Measurements from ENCODE around the gene MCM5.
"Not testable (repeated sequence)": the region's sequence is repeated elsewhere in the genome, so short reads cannot be mapped to it uniquely, and the experiment has no call there.

MCM5 gene

GRCh38 chr22:35425971-35426800, 26.2 kb downstream of the MCM5 start:
- DNase-seq (ENCODE audit: extremely low spot score, insufficient read length, low read depth) (no peak), FAIRE-seq (no peak)

DNA sequence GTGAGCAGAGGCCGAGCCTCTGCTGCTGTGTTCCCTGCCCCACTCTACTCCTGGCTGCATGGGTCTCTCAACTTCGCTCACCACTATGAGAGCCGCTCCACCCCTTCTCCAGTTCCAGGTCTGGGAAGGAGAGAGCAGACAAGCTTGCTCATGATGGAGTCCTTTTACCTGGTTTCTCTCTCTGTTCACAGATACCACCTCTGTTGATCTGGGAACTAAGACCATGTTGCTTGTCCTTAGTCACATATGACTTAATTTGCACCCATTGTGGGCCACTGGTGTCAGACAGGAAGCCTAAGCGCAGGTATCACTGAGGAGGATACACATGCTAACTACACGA, 26.8 kb downstream of the MCM5 start:
- no peak for FAIRE-seq

DNA sequence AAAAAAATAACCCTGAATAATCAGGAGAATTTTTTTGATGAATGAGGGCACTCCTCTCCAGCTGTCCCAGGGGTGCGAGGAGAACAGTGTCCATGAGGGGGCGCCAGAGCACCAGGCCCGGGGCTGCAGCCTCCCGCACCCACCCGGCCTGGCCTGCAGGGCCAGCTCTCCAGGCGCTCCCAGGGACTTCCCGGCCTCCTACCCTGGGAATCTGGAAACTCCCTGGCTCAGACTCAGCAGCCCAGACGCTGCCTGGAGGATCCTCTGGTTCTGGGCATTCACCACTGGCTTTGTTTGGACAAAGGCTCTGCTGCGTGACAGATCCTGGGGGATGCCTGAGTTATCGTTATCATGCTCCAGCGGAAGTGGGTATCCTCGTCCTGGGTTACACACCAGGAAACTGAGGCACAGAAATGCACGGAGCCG, 31.0 kb downstream of the MCM5 start:
- peak; percentile 32 for DNase-seq (ENCODE audit: extremely low spot score, insufficient read length, low read depth)
- FAIRE-seq, result peak; percentile 29

More for the DNA sequence above, 26.8 kb downstream of the MCM5 start:
- no peak for DNase-seq (ENCODE audit: extremely low spot score, insufficient read length, low read depth)

DNA sequence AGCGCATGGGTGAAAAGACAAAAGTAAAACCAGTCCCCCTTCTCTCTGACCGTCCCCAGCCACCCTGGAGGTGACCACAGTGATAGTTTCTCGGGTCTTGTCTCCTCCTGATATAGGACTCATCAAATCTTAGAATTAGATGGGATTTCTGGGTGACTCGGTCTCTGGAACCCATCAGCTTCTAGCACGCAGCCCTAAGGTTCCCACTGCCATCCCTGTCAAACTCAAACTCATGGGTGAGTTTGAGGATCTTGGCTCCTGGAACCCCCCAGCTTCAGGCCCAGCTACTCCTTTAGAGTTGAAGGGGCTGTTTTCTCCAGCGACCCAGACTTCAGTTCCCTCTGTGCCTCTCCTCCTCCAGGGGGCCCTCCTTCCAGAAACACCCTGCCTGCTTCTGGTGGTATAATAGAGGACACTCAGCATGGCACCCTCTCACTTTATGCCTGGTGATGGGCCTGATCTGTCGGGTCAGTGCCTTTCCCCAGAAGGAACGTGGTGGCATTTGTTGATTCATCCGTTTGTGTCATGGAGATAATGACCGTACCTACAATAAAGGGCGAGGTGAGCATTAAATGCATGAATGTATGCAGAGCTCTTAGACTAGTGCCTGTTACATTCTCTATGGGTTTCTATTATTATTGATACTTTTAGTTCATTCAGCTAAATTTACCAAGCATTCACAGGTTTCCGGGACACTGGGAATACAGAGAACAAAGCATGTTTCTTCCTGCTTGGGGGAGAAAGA, 31.7 kb downstream of the MCM5 start:
- no peak for FAIRE-seq

DNA sequence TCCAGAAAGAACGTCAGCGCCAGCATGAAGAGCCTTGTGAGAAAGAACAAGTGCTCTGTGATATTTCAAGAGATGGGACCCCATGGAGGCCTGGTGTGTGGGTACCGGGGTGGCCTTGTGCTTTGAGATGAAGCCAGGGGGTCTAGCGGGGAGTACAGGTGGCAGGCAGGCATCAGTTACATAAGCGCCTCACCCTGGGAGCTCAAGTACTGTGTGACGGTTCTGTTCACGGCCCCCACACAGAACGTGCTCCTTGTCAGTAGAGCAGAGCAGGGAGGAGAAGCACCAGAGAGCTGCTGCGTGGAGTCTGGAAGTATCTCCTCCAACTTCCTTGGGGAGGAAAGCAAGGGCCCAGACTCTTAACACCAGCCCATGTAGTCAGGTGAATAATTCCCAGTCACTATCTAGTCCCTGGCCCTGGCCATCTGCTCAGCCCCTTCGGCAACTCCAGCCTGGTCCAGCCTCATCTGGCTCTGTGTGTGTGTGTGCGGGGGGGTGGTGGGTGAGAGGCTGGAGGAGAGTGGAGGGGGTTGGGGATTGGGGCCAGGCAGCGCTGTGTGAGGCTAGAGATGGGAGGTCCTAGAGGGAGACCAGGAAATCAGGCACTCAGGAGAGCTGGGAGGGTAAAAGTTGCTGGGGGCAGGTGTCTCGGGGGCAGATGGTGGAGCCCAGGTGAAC, 32.4 kb downstream of the MCM5 start:
- FAIRE-seq (no peak), DNase-seq (ENCODE audit: extremely low spot score, insufficient read length, low read depth) (no peak)

More for the DNA sequence above, 31.7 kb downstream of the MCM5 start:
- DNase-seq (ENCODE audit: extremely low spot score, insufficient read length, low read depth), result no peak

DNA sequence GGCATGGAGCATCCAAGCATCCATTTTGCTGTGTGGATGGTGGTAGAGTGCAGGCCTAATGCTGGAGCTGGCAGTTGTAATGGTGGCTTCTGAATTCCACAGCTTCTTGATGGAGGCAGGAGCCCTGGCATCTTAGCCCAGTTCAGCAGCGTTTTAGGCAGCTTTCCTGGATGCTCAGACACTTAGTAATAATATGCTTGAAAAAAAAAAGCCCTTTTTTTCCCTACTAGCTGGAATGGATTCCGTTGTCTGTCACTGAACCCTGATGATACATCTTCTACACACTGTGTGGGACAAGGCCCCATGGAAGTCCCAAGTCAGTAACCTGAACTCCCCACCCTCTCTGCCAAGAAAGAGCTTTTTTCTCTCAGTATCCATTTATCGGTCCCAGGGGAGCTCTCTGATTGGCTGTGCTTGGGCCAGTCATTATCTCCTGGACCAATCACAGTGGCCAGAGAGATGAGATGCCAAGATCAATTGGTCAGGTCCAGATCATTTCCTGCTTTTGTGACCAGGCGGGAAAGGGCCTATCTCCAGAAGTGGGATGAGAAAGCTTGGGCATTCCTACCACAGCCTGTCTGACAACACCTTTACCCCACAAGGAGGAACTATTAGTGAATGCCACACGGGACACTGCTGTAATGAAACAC, 34.2 kb downstream of the MCM5 start:
- DNase-seq (ENCODE audit: extremely low spot score, insufficient read length, low read depth) (no peak), FAIRE-seq (no peak)

DNA sequence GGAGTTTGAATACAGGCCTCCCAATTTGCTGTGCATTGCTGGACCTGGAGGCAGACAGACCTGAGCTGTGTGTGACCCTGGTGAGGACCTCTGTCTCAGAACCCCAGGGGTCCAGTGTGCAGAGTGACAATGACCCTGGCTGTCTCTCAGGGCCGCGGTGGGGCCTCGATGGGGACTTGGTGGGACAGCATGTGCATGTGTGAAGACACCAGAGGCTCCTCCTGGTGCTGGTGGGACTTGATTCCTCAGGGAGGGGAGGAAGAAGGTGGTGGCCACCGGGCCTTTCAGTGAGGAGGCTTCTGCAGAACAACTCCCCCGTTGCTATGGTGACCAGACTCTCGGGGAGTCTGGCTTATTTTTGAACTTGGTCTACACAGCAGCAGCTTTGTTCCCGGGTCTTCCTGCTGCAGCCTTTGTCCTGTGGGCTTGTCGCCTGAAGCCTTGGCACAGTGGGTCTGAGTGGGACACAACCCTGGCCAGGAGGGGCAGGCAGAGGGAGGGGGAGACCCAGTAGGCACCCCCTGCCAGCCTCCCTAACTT, 35.3 kb downstream of the MCM5 start:
- no peak for DNase-seq (ENCODE audit: extremely low spot score, insufficient read length, low read depth)
- no peak for FAIRE-seq

- DNase-seq (ENCODE audit: extremely low spot score, insufficient read length, low read depth), result no peak
- no peak for FAIRE-seq
These were observed 36.5 kb downstream of the MCM5 start for GRCh38 chr22:35436421-35436820.

DNA sequence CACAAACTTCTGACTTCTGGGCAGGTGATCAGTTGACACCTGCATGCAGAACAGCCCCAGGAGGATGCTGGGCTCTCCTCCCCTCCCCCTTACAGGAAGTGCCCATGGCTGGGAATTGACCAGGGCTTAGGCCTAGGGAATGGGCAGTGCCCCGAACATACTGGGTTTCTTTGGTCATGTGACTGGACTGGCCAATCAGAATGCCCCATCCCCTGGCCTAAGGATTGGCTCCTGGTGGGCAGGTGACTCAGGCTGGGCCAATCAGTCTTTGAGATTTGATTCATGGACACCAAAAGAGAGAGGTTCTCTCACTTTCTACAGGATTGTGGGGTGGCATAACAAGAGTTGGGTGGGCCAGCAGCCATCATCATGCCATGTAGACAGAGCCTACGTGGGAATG, 37.1 kb downstream of the MCM5 start:
- no peak for FAIRE-seq
- DNase-seq (ENCODE audit: extremely low spot score, insufficient read length, low read depth), result no peak

- DNase-seq (ENCODE audit: extremely low spot score, insufficient read length, low read depth); FAIRE-seq: not testable (repeated sequence)
These were observed 38.9 kb downstream of the MCM5 start for GRCh38 chr22:35438673-35439364.

- DNase-seq (ENCODE audit: extremely low spot score, insufficient read length, low read depth) (no peak), FAIRE-seq (no peak)
These were observed 39.4 kb downstream of the MCM5 start for GRCh38 chr22:35439365-35439717.

- DNase-seq (ENCODE audit: extremely low spot score, insufficient read length, low read depth), result no peak
- FAIRE-seq, result no peak
These were observed 40.2 kb downstream of the MCM5 start for GRCh38 chr22:35440129-35440528.

DNA sequence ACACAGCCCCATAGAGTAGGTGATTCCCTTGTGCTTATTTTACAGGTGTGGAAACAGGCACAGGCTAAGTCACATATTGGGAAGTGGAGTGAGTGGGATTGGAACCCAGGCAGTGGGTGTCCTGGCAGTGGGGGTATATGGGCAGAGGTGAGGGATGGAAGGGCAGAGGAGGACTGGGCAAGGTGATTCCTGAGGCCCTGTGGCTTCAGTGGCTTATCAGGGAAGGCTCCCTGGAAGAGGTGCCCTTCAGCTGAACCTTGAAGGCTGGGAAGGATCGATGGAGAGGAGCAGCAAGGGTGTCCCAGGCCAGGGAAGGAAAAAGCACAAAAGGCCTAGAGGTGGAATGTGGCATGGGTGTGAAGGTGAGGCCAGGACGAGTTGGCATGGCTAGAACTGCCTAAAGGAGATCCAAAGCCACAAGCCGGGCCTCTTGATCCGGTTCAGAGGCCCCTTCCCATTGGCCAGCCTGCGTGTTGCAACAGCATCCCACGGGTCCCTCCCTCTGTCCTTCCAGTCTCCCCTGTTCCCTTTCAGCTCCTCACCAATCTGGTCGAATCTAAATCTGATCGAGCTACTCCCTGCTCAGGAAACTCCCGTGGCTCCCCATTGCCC, 41.7 kb downstream of the MCM5 start:
- DNase-seq (ENCODE audit: extremely low spot score, insufficient read length, low read depth) (no peak), FAIRE-seq (no peak)

- DNase-seq (ENCODE audit: extremely low spot score, insufficient read length, low read depth) (no peak), FAIRE-seq (no peak)
These were observed 42.5 kb downstream of the MCM5 start for GRCh38 chr22:35442471-35442870.

DNA sequence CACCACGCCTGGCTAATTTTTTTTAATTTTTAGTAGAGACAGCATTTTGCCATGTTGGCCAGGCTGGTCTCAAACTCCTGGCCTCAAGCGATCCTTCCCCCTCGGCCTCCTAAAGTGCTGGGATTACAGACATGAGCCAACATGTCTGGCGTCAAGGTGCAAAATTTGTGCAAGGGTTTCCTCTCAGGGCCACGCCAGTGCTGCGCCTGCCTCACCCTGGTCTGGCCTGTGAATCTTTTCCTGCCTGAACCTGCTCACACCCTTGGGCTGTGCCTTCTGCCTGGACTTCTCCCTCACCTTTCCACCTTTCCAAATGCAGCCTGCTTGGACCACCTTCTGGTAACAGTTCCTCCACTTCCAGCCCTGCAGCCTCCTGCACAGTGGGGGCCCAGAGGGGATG, 43.4 kb downstream of the MCM5 start:
- DNase-seq (ENCODE audit: extremely low spot score, insufficient read length, low read depth), result no peak
- FAIRE-seq, result no peak

- FAIRE-seq (no peak), DNase-seq (ENCODE audit: extremely low spot score, insufficient read length, low read depth) (no peak)
These were observed 44.1 kb downstream of the MCM5 start for GRCh38 chr22:35443790-35444684.

GRCh38 chr22:35444685-35445399, 44.9 kb downstream of the MCM5 start:
- DNase-seq (ENCODE audit: extremely low spot score, insufficient read length, low read depth) (no peak), FAIRE-seq (no peak)

- FAIRE-seq (no peak), DNase-seq (ENCODE audit: extremely low spot score, insufficient read length, low read depth) (no peak)
These were observed 46.0 kb downstream of the MCM5 start for GRCh38 chr22:35445933-35446332.

Measured in GM18507 (cell line).